HUES64 (cell line): Measurements from ENCODE around the gene MESP2. TPM values are rescaled to one million over a fixed set of nuclear protein-coding genes. Genes with fewer than 3 reads are reported as not detected.

Experiments
- H3K27ac ChIP-seq: 2 replicates; pipeline ENCODE4 v1.7.0; 2013; ENCODE audit warnings: low read depth, low read length, inconsistent platforms
- H3K27me3 ChIP-seq: 2 replicates; pipeline ENCODE4 v1.6.1; 2013; ENCODE audit warnings: mild to moderate bottlenecking, low read length; ENCODE audit not compliant: insufficient read depth
- H3K36me3 ChIP-seq: 2 replicates; pipeline ENCODE4 v1.6.1; 2013; ENCODE audit warnings: mild to moderate bottlenecking, low read length; ENCODE audit not compliant: insufficient read depth
- H3K4me1 ChIP-seq: 2 replicates; pipeline ENCODE4 v1.6.1; 2013; ENCODE audit warnings: mild to moderate bottlenecking, low read length, moderate library complexity; ENCODE audit not compliant: insufficient read depth
- H3K4me3 ChIP-seq: 2 replicates; pipeline ENCODE4 v1.5.1; 2013; ENCODE audit warnings: mild to moderate bottlenecking, low read length, moderate library complexity
- H3K9ac ChIP-seq: 2 replicates; pipeline ENCODE4 v1.6.1; 2013; ENCODE audit warnings: mild to moderate bottlenecking, low read depth, low read length
- H3K9me3 ChIP-seq: 2 replicates; pipeline ENCODE4 v1.6.1; 2013; ENCODE audit warnings: low read depth, low read length; ENCODE audit not compliant: insufficient read depth
- WGBS: fragments of 150-250, 120-280 bp; methylation state at CpG from one replicate; pipeline ENCODE4 v1.1.7; 2013; ENCODE audit warnings: missing lambda C conversion rate; 5-methylcytosine and 5-hydroxymethylcytosine counted together
- polyA plus RNA-seq, 2 experiments: library from polyadenylated mRNA; stranded (reverse); fragments of 50-300 nt; gene quantifications; one replicate each; pipeline ENCODE4 v1.2.3, GENCODE V29; 2013

The MESP2 gene
- 0.70 TPM for polyA plus RNA-seq (2013, experiment 1 of 2)
- 0.32 TPM for polyA plus RNA-seq (2013, experiment 2 of 2)

GRCh38 chr15:89776274-89777072, at the start of gene MESP2:
Gene MESP2, plus strand, starts transcription at chr15:89776332. Its CDS starts 26 bp downstream, at chr15:89776358.
- WGBS = 14% methylated on average over 82 of the region's 82 CpGs
- Histone ChIP-seq H3K4me3 (peak within 1 kb of the TSS; percentile 35), H3K27me3 (peaks cover 45% of the 10 kb centered on the region), H3K9ac (peak within 1 kb of the TSS; percentile 58), H3K27ac (no peak within 1 kb of the TSS), H3K4me1 (no peaks in the 10 kb centered on the region), H3K36me3 (no peaks in the 10 kb centered on the region), H3K9me3 (no peaks in the 10 kb centered on the region)

- Histone ChIP-seq H3K27me3 (no peaks in the 10 kb centered on the region), H3K36me3 (no peaks in the 10 kb centered on the region), H3K9ac (no peak overlapping the region), H3K4me1 (no peaks in the 10 kb centered on the region), H3K9me3 (peaks cover 6% of the 10 kb centered on the region), H3K4me3 (no peak overlapping the region), H3K27ac (no peak overlapping the region)
- WGBS = 85% methylated on average over 2 of the region's 2 CpGs
These were observed 47.9 kb upstream of the MESP2 start for GRCh38 chr15:89728254-89728653.

GRCh38 chr15:89731275-89731674, 44.9 kb upstream of the MESP2 start:
- WGBS = 92% methylated on average over 5 of the region's 5 CpGs
- Histone ChIP-seq H3K4me1 (no peaks in the 10 kb centered on the region), H3K9me3 (no peaks in the 10 kb centered on the region), H3K36me3 (no peaks in the 10 kb centered on the region), H3K27me3 (no peaks in the 10 kb centered on the region), H3K4me3 (no peak overlapping the region), H3K27ac (no peak overlapping the region), H3K9ac (no peak overlapping the region)

GRCh38 chr15:89732451-89733172, 43.5 kb upstream of the MESP2 start:
- Histone ChIP-seq H3K4me1 (no peaks in the 10 kb centered on the region), H3K9me3 (no peaks in the 10 kb centered on the region), H3K36me3 (no peaks in the 10 kb centered on the region), H3K27me3 (peaks cover 5% of the 10 kb centered on the region; the same call in 1 of the 2 replicates), H3K4me3 (no peak overlapping the region), H3K27ac (no peak overlapping the region), H3K9ac (no peak overlapping the region)
- WGBS = 75% methylated on average over 8 of the region's 8 CpGs

GRCh38 chr15:89735773-89736172, 40.4 kb upstream of the MESP2 start:
- Histone ChIP-seq H3K27me3 (peaks cover 5% of the 10 kb centered on the region; the same call in 1 of the 2 replicates), H3K36me3 (no peaks in the 10 kb centered on the region), H3K27ac (no peak overlapping the region), H3K4me1 (no peaks in the 10 kb centered on the region), H3K9ac (no peak overlapping the region), H3K9me3 (no peaks in the 10 kb centered on the region), H3K4me3 (no peak overlapping the region)
- WGBS = 69% methylated on average over 4 of the region's 4 CpGs

GRCh38 chr15:89740137-89740536, 36.0 kb upstream of the MESP2 start:
- H3K9ac ChIP-seq = no peak overlapping the region
- H3K4me3 ChIP-seq = no peak overlapping the region
- no peaks in the 10 kb centered on the region for H3K4me1 ChIP-seq
- 6% methylated on average over 8 of the region's 8 CpGs for WGBS
- H3K36me3 ChIP-seq = no peaks in the 10 kb centered on the region
- no peaks in the 10 kb centered on the region for H3K9me3 ChIP-seq
- peaks cover 22% of the 10 kb centered on the region for H3K27me3 ChIP-seq
- no peak overlapping the region for H3K27ac ChIP-seq

- Histone ChIP-seq H3K4me1 (peaks cover 2% of the 10 kb centered on the region), H3K9me3 (no peaks in the 10 kb centered on the region), H3K9ac (no peak overlapping the region), H3K27ac (no peak overlapping the region), H3K36me3 (no peaks in the 10 kb centered on the region), H3K27me3 (peaks cover 46% of the 10 kb centered on the region), H3K4me3 (no peak overlapping the region)
- WGBS = 89% methylated on average over 8 of the region's 8 CpGs
These were observed 33.1 kb upstream of the MESP2 start for GRCh38 chr15:89743011-89743410.

GRCh38 chr15:89743594-89743993, 32.5 kb upstream of the MESP2 start:
- Histone ChIP-seq H3K4me1 (peaks cover 4% of the 10 kb centered on the region), H3K27me3 (peaks cover 52% of the 10 kb centered on the region), H3K27ac (no peak overlapping the region), H3K9ac (no peak overlapping the region), H3K4me3 (no peak overlapping the region), H3K36me3 (no peaks in the 10 kb centered on the region), H3K9me3 (no peaks in the 10 kb centered on the region)
- WGBS = 89% methylated on average over 8 of the region's 8 CpGs

GRCh38 chr15:89745131-89745530, 31.0 kb upstream of the MESP2 start:
- 81% methylated on average over 13 of the region's 13 CpGs for WGBS
- H3K9me3 ChIP-seq = no peaks in the 10 kb centered on the region
- no peaks in the 10 kb centered on the region for H3K36me3 ChIP-seq
- H3K27me3 ChIP-seq = peaks cover 67% of the 10 kb centered on the region
- H3K4me3 ChIP-seq = no peak overlapping the region
- H3K4me1 ChIP-seq = peaks cover 4% of the 10 kb centered on the region
- H3K9ac ChIP-seq = no peak overlapping the region
- no peak overlapping the region for H3K27ac ChIP-seq

- no peaks in the 10 kb centered on the region for H3K9me3 ChIP-seq
- peaks cover 4% of the 10 kb centered on the region for H3K4me1 ChIP-seq
- no peak overlapping the region for H3K4me3 ChIP-seq
- H3K36me3 ChIP-seq = no peaks in the 10 kb centered on the region
- H3K27me3 ChIP-seq = peaks cover 73% of the 10 kb centered on the region
- WGBS = 31% methylated on average over 1 of the region's 1 CpG
- no peak overlapping the region for H3K27ac ChIP-seq
- no peak overlapping the region for H3K9ac ChIP-seq
These were observed 30.4 kb upstream of the MESP2 start for GRCh38 chr15:89745768-89746167.

GRCh38 chr15:89746386-89746780, 29.7 kb upstream of the MESP2 start:
- Histone ChIP-seq H3K27ac (no peak overlapping the region), H3K36me3 (no peaks in the 10 kb centered on the region), H3K4me1 (peaks cover 4% of the 10 kb centered on the region), H3K9me3 (no peaks in the 10 kb centered on the region), H3K9ac (no peak overlapping the region), H3K27me3 (peaks cover 80% of the 10 kb centered on the region), H3K4me3 (no peak overlapping the region)
- 75% methylated on average over 9 of the region's 9 CpGs for WGBS
